Astrocyte of the cerebellum (primary cell): Measurements from ENCODE around the gene SLC24A4.

ENCODE experiments used
- DNase-seq: peaks from one replicate; pipeline ENCODE4 v3.0.0-alpha.2; 2011; ENCODE audit warnings: low read depth
- H3K4me3 ChIP-seq: 2 replicates; pipeline ENCODE4 v1.5.1; 2011; ENCODE audit warnings: mild to moderate bottlenecking, low read depth, low read length, moderate library complexity
- in situ Hi-C: cut with HindIII; loops from 2 replicates; pipeline ENCODE4 v1.10.0; 2017; ENCODE audit warnings: low sequenced_read_pairs
- TF ChIP-seq, protein P1 (sequence below): IDR thresholded peaks from 2 replicates; pipeline ENCODE4 v1.5.1; 2012; ENCODE audit warnings: low read length, low read depth, moderate library complexity, mild to moderate bottlenecking; ENCODE audit errors: missing control alignments

Gene SLC24A4

GRCh38 chr14:92469515-92469914 lies 146.6 kb downstream of the SLC24A4 start:
- in situ Hi-C loops: no loop called here

DNA sequence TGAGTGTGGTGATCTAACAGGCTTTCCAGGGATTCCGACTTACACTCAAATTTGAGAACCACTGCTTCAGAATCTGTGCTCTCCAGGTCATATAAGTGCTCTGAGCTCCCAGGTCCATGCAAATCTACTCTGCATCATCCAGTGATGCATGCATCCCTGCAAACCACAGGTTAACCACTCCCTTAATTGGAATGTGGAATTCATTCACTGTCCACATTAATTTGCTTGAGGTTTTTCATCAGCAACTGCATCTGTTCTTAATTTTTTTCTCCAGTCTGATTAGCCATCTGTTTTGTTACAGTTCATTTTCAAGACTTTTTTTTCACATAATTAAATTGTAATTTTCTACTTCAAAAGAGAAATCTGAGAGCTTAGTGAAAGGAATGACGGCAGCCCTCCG lies 147.2 kb downstream of the SLC24A4 start:
- TF ChIP-seq, protein P1, sequence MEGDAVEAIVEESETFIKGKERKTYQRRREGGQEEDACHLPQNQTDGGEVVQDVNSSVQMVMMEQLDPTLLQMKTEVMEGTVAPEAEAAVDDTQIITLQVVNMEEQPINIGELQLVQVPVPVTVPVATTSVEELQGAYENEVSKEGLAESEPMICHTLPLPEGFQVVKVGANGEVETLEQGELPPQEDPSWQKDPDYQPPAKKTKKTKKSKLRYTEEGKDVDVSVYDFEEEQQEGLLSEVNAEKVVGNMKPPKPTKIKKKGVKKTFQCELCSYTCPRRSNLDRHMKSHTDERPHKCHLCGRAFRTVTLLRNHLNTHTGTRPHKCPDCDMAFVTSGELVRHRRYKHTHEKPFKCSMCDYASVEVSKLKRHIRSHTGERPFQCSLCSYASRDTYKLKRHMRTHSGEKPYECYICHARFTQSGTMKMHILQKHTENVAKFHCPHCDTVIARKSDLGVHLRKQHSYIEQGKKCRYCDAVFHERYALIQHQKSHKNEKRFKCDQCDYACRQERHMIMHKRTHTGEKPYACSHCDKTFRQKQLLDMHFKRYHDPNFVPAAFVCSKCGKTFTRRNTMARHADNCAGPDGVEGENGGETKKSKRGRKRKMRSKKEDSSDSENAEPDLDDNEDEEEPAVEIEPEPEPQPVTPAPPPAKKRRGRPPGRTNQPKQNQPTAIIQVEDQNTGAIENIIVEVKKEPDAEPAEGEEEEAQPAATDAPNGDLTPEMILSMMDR: no peak

More at GRCh38 chr14:92469515-92469914, 146.6 kb downstream of the SLC24A4 start:
- no peak for DNase-seq
- no peak overlapping the region for H3K4me3 ChIP-seq
- TF ChIP-seq, protein P1: no peak

DNA sequence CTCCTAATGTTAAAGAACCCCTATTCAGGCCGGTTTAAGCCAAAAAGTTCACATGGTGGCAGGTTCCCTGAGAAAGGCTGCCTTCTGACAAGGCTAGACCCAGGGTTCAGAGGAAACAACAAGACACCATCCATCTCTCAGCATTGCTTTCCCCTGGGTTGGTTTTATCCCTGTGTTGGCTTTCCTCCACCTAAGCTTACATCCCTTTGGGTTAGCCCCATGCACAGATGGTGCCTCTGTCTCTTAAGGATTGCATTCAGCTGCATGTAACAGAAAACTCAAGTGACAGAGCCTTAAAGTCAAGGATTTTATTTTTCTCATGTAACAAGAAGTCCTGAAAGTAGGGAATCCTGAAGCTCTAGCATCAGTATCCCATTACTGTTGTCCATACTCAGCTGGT lies 147.8 kb downstream of the SLC24A4 start:
- in situ Hi-C loops: no loop called here
- no peak overlapping the region for H3K4me3 ChIP-seq
- no peak for DNase-seq
- TF ChIP-seq, protein P1: no peak

More for the DNA sequence above, 147.2 kb downstream of the SLC24A4 start:
- no peak overlapping the region for H3K4me3 ChIP-seq
- peak; percentile 53 for DNase-seq
- in situ Hi-C loops: no loop called here

GRCh38 chr14:92471919-92472318 lies 149.0 kb downstream of the SLC24A4 start:
- peak; percentile 80 for DNase-seq
- in situ Hi-C loops: no loop called here
- TF ChIP-seq, protein P1: no peak
- no peak overlapping the region for H3K4me3 ChIP-seq

- in situ Hi-C loops: no loop called here
- DNase-seq: no peak
- TF ChIP-seq, protein P1: no peak
- no peak overlapping the region for H3K4me3 ChIP-seq
Observed at GRCh38 chr14:92472860-92473259, 149.9 kb downstream of the SLC24A4 start.

GRCh38 chr14:92473261-92473968 lies 150.4 kb downstream of the SLC24A4 start:
- TF ChIP-seq, protein P1: no peak
- in situ Hi-C loops: no loop called here
- H3K4me3 ChIP-seq: no peak overlapping the region
- DNase-seq: peak; percentile 31
